ENCODE results near the gene OSBPL6.

The OSBPL6 gene

GRCh38 chr2:178238750-178239149 lies 44.4 kb downstream of the OSBPL6 start:
- DNase-seq (ENCODE audit: low read depth, low spot score), result no peak

- peak; percentile 70 for DNase-seq (ENCODE audit: low read depth, low spot score)
Measured at GRCh38 chr2:178241844-178242551, 47.7 kb downstream of the OSBPL6 start.

- DNase-seq (ENCODE audit: low read depth, low spot score), result no peak
Measured at GRCh38 chr2:178242552-178242883, 48.2 kb downstream of the OSBPL6 start.

GRCh38 chr2:178243961-178244360 lies 49.6 kb downstream of the OSBPL6 start:
- no peak for DNase-seq (ENCODE audit: low read depth, low spot score)

GRCh38 chr2:178244777-178245176 lies 50.5 kb downstream of the OSBPL6 start:
- DNase-seq (ENCODE audit: low read depth, low spot score), result no peak

- DNase-seq (ENCODE audit: low read depth, low spot score), result no peak
Measured at GRCh38 chr2:178246696-178247095, 52.4 kb downstream of the OSBPL6 start.

GRCh38 chr2:178247250-178247649 lies 52.9 kb downstream of the OSBPL6 start:
- no peak for DNase-seq (ENCODE audit: low read depth, low spot score)

- no peak for DNase-seq (ENCODE audit: low read depth, low spot score)
Measured at GRCh38 chr2:178250429-178250828, 56.1 kb downstream of the OSBPL6 start.

- DNase-seq (ENCODE audit: low read depth, low spot score), result no peak
Measured at GRCh38 chr2:178251151-178251955, 57.0 kb downstream of the OSBPL6 start.

- DNase-seq (ENCODE audit: low read depth, low spot score), result peak; percentile 11
Measured at GRCh38 chr2:178256382-178257042, 62.2 kb downstream of the OSBPL6 start.

GRCh38 chr2:178257127-178257526 lies 62.8 kb downstream of the OSBPL6 start:
- DNase-seq (ENCODE audit: low read depth, low spot score), result no peak

- no peak for DNase-seq (ENCODE audit: low read depth, low spot score)
Measured at GRCh38 chr2:178258916-178259315, 64.6 kb downstream of the OSBPL6 start.

- DNase-seq (ENCODE audit: low read depth, low spot score), result no peak
Measured at GRCh38 chr2:178263159-178263860, 69.0 kb downstream of the OSBPL6 start.

GRCh38 chr2:178264211-178264610 lies 69.9 kb downstream of the OSBPL6 start:
- no peak for DNase-seq (ENCODE audit: low read depth, low spot score)

- DNase-seq (ENCODE audit: low read depth, low spot score), result no peak
Measured at GRCh38 chr2:178265851-178266250, 71.5 kb downstream of the OSBPL6 start.

- DNase-seq (ENCODE audit: low read depth, low spot score), result no peak
Measured at GRCh38 chr2:178266445-178266844, 72.1 kb downstream of the OSBPL6 start.

- DNase-seq (ENCODE audit: low read depth, low spot score), result no peak
Measured at GRCh38 chr2:178267660-178268059, 73.3 kb downstream of the OSBPL6 start.

- DNase-seq (ENCODE audit: low read depth, low spot score), result no peak
Measured at GRCh38 chr2:178268435-178268834, 74.1 kb downstream of the OSBPL6 start.

GRCh38 chr2:178269438-178270224 lies 75.3 kb downstream of the OSBPL6 start:
- DNase-seq (ENCODE audit: low read depth, low spot score), result no peak

GRCh38 chr2:178270338-178270737 lies 76.0 kb downstream of the OSBPL6 start:
- DNase-seq (ENCODE audit: low read depth, low spot score), result no peak

- no peak for DNase-seq (ENCODE audit: low read depth, low spot score)
Measured at GRCh38 chr2:178271094-178271493, 76.8 kb downstream of the OSBPL6 start.

Measured in brain pericyte (primary cell).